Kidney (tissue), 14 donors: Measurements from ENCODE around the gene AP2A1. TPM values are rescaled to one million over a fixed set of nuclear protein-coding genes. Genes with fewer than 3 reads are reported as not detected.

ENCODE experiments used
- DNase-seq, 5 donors: peaks; one replicate each; pipeline ENCODE4 v3.0.0-alpha.2; 2013 to 2020
- FAIRE-seq: peaks from 2 replicates; lab custom pipeline; 2012; peaks lifted over from hg19 to GRCh38; lab: Jason Lieb, UNC
- H3K27ac ChIP-seq, 2 donors: one replicate each; pipeline ENCODE4 v1.7.0; 2013; ENCODE audit warnings: low read depth in 2 of 2, low read length in 2 of 2, inconsistent platforms in 1 of 2
- H3K27me3 ChIP-seq: one replicate; pipeline ENCODE4 v1.7.1; 2013; ENCODE audit warnings: low read length, inconsistent platforms; ENCODE audit not compliant: control insufficient read depth, insufficient read depth
- H3K36me3 ChIP-seq, 3 donors: one replicate each; pipeline versions ENCODE4 v1.7.0 to v1.7.1; 2013; ENCODE audit warnings: low read length in 3 of 3, control low read depth in 1 of 3, inconsistent platforms in 1 of 3; ENCODE audit not compliant: insufficient read depth in 3 of 3, control insufficient read depth in 2 of 3
- H3K4me1 ChIP-seq, 3 donors: one replicate each; pipeline versions ENCODE4 v1.7.0 to v1.7.1; 2013; ENCODE audit warnings: low read length in 3 of 3, inconsistent platforms in 1 of 3, low read depth in 1 of 3; ENCODE audit not compliant: control insufficient read depth in 2 of 3, insufficient read depth in 2 of 3
- H3K4me3 ChIP-seq, 3 donors: one replicate each; pipeline versions ENCODE4 v1.7.0 to v1.8.1; 2013; ENCODE audit warnings: low read length in 3 of 3, control low read depth in 1 of 3, inconsistent platforms in 1 of 3
- H3K9ac ChIP-seq, 3 donors: one replicate each; pipeline versions ENCODE4 v1.7.0 to v1.7.1; 2013; ENCODE audit warnings: low read length in 3 of 3, control low read depth in 1 of 3, inconsistent platforms in 1 of 3
- H3K9me3 ChIP-seq, 3 donors: one replicate each; pipeline versions ENCODE4 v1.7.0 to v1.7.1; 2013; ENCODE audit warnings: low read length in 3 of 3, control low read depth in 1 of 3, inconsistent platforms in 1 of 3; ENCODE audit not compliant: control insufficient read depth in 2 of 3, insufficient read depth in 1 of 3
- CTCF ChIP-seq: IDR thresholded peaks from 3 replicates; pipeline ENCODE4 v1.5.1; 2012; ENCODE audit warnings: mild to moderate bottlenecking, moderate library complexity, borderline replicate concordance; ENCODE audit not compliant: insufficient read depth; ENCODE audit errors: extremely low read depth
- intact Hi-C: fragments of 100-400 bp; cut with DNase I; formaldehyde crosslinking; loops from one replicate; pipeline ENCODE4 v1.11.1; 2022
- polyA plus RNA-seq: library from polyadenylated mRNA; stranded (reverse); fragments of 350-450 nt; fragmentation: Illumina TruSeq; extraction: RNeasy Lipid Tissue Mini Kit (QIAGEN cat#74804); gene quantifications from one replicate; pipeline ENCODE4 v1.2.3, GENCODE V29; 2014; ENCODE audit warnings: low read depth, low replicate concordance; ENCODE audit not compliant: insufficient read depth
- total RNA-seq: library from RNA; stranded (reverse); fragmentation: NEBNext Ultra II Directional; extraction: Animal tissue kit (Norgen Biotek cat#: 25700); gene quantifications from one replicate; pipeline ENCODE4 v1.2.1, GENCODE V29; 2021
- donor health status: control.
- donor health status: control.
- donor health status: control.
- donor health status: control.
- donor health status: control.
- donor health status: DM: yes; HTN: yes; CAD: no.
- donor health status: Normal renal cell carcinoma (clear cell type).

AP2A1 gene
- total and polyA plus RNA-seq, 2 donors from 2014 or later, result 32.0 to 70.0 TPM

DNA sequence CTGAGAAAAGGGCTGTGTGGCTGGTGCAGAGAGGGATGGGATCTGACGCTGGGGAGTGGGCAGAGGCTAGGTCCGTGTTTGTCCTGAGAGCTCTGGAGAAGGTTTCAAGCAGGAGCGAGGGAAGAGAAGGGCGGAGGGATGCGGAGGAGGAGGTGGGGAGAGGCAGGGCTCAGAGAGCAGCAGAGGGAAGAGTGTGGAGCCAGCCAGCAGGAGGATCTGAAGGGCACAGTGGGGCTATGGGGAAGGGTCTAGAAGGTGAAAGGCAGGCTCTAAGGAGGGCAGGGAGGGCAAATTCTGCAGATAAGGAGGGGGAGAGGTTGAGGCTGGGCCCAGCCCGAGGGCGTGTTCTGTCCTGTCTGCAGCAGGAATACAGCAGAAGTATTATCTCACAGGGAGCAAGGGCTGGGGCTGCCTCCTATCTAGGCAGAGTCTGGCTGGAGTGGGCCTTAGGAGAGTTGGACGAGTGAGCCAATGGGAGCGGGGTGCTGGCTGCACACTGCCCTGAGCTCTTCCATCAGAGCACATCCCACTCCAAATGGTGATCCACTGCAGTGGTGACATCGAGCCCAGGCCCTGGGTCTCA is 6.1 kb downstream of the AP2A1 start:
- H3K4me3 ChIP-seq, result no peak overlapping the region
- no peak for FAIRE-seq
- H3K27ac ChIP-seq, result no peak overlapping the region
- peaks cover 0 to 2% (median 0%) of the 10 kb centered on the region in 3 donors for H3K36me3 ChIP-seq
- H3K4me1 ChIP-seq, result peaks cover 0 to 7% (median 6%) of the 10 kb centered on the region in 3 donors
- H3K9ac ChIP-seq, result no peak overlapping the region
- intact Hi-C loops, result no loop called here
- no peak for DNase-seq
- no peaks in the 10 kb centered on the region for H3K9me3 ChIP-seq
- TF ChIP-seq CTCF, result no peak
- no peaks in the 10 kb centered on the region for H3K27me3 ChIP-seq

DNA sequence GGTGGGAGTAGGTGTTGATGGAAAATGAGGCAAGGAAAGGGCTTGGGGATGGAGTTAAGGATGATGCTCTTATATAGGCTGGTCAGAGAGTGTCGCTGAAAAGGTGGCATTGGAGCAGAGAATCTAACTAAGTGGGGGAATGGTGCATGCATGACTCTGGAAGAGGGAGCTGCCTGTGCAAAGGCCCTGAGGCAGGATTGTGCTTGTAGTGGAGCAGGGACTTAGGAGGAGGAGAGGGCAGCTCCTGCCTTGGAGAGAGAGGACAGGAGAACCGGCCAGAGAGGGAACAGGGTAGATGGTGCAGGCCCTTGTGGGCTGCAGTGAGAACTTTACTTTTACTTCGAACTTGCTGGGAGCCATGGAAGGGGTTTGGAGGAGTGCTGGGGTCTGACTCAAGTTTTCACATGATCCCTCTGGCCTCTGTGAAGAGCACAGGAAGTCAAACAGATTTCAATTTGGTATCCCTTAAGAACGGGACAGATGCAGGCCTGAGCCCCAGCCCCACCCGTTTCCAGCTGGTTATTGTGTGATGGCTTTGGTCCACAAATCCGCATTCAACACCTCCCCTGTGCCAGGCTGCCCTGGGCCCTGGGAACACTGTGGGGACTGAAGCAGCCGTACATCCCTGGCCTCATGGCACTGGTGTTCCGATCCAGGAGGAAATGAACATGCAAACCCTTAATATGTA is 7.0 kb downstream of the AP2A1 start:
- no peak for DNase-seq
- FAIRE-seq, result no peak
- no peaks in the 10 kb centered on the region for H3K27me3 ChIP-seq
- no peak for TF ChIP-seq CTCF
- H3K27ac ChIP-seq, result no peak overlapping the region
- no peak overlapping the region for H3K4me3 ChIP-seq
- peaks cover 0 to 2% (median 0%) of the 10 kb centered on the region in 3 donors for H3K36me3 ChIP-seq
- intact Hi-C loops, result no loop called here
- no peaks in the 10 kb centered on the region for H3K9me3 ChIP-seq
- H3K9ac ChIP-seq, result no peak overlapping the region
- no peaks in the 10 kb centered on the region for H3K4me1 ChIP-seq

GRCh38 chr19:49774969-49775368 is 8.2 kb downstream of the AP2A1 start:
- Histone ChIP-seq H3K9me3 (no peaks in the 10 kb centered on the region), H3K27ac (no peak overlapping the region), H3K27me3 (no peaks in the 10 kb centered on the region), H3K36me3 (peaks cover 0 to 2% (median 0%) of the 10 kb centered on the region in 3 donors), H3K4me1 (no peaks in the 10 kb centered on the region), H3K9ac (no peak overlapping the region), H3K4me3 (no peak overlapping the region)
- FAIRE-seq (no peak), DNase-seq (no peak)
- no peak for TF ChIP-seq CTCF
- intact Hi-C loops, result no loop called here
